HG03025 (cell line): Measurements from ENCODE around the gene LRMDA.

Experiments used
- ATAC-seq: cut with Tn5 transposase; IDR thresholded peaks from one replicate; pipeline ENCODE4 v1.9.1; 2021; ENCODE audit warnings: mild to moderate bottlenecking, moderate library complexity; ENCODE audit not compliant: unreplicated experiment, low FRiP score

The LRMDA gene

DNA sequence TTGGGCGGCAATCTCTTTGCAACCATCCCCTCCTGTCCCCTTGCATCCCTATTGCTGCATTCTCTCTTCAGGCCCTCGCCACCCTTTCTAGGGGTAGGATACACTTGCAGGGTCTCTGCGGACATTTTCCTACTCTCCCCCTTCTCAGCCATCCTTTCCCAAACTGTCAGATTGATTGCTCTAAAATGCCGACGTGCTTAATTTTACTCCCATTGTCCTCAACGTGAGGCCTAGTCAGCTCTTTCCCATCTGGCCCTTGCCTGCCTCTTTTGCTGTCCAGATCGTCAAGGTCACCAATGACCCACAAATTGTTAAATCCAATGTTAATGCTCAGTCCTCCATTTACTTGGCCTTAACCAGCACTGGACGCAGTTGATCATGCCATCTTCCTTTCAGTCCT, 12.7 kb upstream of the LRMDA start:
- ATAC-seq = no peak

GRCh38 chr10:75422913-75423312, 8.5 kb upstream of the LRMDA start:
- no peak for ATAC-seq

- no peak for ATAC-seq
These were observed 6.9 kb upstream of the LRMDA start for GRCh38 chr10:75424571-75424970.

- no peak for ATAC-seq
These were observed 5.9 kb upstream of the LRMDA start for GRCh38 chr10:75425291-75426079.

GRCh38 chr10:75426880-75427279, 4.5 kb upstream of the LRMDA start:
- no peak for ATAC-seq

GRCh38 chr10:75427951-75428350, 3.5 kb upstream of the LRMDA start:
- no peak for ATAC-seq

- no peak for ATAC-seq
These were observed 2.8 kb upstream of the LRMDA start for GRCh38 chr10:75428434-75429158.

DNA sequence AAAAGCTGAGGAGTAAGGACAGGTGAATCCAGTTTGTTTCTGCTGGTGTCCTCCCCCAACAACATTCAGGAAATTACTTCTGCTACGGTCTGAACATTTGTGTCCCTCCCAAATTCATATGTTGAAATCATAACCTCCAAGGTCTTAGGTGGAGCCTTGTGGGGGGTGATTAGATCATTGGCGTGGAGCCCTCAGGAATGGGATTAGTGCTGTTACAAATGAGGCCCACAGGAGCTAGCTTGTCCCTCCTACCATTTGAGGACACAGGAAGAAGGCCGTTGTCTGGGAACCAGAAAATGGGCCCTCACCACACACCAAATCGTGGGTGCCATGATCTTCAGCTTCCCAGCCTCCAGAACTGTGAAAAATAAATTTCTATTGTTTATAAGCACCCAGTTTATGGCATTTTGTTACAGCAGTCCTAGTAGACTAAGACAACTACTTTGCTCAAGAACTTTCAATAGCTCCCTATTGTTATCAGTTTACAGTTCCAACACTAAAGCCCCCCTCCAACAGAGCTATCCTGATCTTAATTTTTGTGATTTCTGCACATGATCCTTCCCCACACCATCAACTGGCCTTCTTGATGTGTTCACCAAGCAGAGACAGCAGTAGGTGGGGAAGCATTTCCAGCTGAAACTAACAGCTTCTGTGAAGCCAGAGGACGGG, 2.1 kb upstream of the LRMDA start:
- no peak for ATAC-seq

DNA sequence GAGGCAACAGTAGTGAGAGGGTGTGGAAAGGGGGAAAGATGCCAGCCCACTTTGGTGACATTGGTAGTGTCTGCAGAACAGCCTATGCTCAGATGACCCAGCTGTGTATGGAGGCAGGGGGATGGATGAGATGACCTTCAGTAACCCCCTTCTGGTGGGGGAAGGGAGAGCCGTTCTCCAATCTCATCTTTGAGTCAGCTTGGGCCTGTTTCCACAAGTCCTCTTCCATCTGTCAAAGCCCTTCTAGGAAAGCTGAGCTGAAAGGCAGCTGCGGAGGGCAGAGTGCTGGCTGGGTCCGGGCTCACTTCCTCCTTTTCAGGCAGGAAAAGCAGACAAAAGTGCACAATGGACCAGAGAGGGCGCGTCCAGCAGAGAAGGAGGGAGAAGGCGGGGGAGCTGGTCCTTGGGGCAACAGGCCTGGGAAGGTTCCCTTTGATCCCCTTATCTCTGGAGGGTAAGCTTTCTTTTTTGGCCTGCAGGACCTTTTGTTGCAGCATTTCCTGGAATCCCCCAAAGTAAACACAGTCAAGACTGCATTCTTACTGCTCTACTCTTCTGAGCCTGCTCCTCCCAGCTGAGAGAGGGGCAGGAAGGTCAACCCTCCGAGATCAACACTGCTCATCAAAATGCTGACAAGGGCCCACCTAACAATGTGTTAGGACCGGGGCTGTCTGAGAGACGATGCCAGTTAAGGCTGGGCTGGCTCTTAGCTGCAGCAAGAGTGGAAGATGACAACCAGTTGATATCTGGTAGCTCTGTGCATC, 1.2 kb upstream of the LRMDA start:
- no peak for ATAC-seq

DNA sequence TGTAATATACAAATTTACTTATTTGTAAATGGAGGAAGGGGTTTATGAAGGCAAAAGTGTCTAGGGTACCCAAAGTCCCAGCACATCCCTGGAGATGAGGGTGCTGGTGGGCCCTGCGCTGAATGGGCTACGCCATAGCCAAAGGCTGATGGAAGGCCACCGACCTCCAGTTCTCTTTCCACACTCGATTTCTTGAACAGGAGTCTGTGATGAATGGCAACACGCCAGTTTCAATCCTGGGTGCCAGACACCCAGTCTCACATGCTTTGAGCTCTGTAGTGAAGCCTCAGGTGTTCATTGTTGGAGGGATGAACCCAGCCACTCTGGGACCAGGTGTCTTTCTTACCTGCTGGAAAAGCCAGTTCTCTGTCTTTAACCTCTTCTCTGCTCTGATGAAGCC, 752 bp downstream of the LRMDA start:
- no peak for ATAC-seq

- ATAC-seq = no peak
These were observed 1.3 kb downstream of the LRMDA start for GRCh38 chr10:75432763-75433162.

DNA sequence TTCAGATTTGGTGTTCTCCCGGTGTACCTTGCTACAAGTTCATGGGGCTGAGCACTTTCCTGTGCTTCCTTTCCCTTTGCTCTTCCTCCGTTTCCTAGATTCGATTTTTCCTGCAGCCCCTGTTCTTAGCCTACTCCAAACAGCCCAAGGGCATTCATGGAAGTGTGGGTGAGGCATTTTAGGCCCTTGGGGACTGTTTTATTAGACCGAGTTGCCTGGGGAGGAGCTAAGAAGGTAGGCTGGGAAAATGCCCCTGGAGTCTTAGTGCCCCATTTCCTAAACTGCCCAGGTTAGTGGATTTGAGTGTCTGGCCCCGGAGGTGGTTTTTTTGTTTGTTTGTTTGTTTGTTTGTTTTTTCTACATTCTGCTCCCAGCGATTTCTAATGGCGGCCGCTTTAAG, 1.8 kb downstream of the LRMDA start:
- no peak for ATAC-seq

GRCh38 chr10:75434291-75434690, 2.9 kb downstream of the LRMDA start:
- ATAC-seq = no peak

GRCh38 chr10:75435291-75435690, 3.9 kb downstream of the LRMDA start:
- ATAC-seq = no peak

- ATAC-seq = no peak
These were observed 5.5 kb downstream of the LRMDA start for GRCh38 chr10:75436896-75437295.

- no peak for ATAC-seq
These were observed 6.3 kb downstream of the LRMDA start for GRCh38 chr10:75437693-75438092.

GRCh38 chr10:75438275-75438674, 6.9 kb downstream of the LRMDA start:
- ATAC-seq = no peak

GRCh38 chr10:75439811-75440210, 8.4 kb downstream of the LRMDA start:
- ATAC-seq = no peak

GRCh38 chr10:75440271-75440793, 8.9 kb downstream of the LRMDA start:
- no peak for ATAC-seq

- ATAC-seq = no peak
These were observed 9.8 kb downstream of the LRMDA start for GRCh38 chr10:75441196-75441595.

GRCh38 chr10:75441682-75442081, 10.3 kb downstream of the LRMDA start:
- ATAC-seq = no peak
